RWPE2 (cell line): Measurements from ENCODE around the gene DUSP28.
A peak's percentile ranks its signal among the peaks of the same experiment; 100 is the strongest.
"Not testable (repeated sequence)": the region's sequence is repeated elsewhere in the genome, so short reads cannot be mapped to it uniquely, and the experiment has no call there.

ENCODE experiments used
- ATAC-seq: fragments of 200-7000 bp; cut with Tn5 transposase; 3 replicates; pipeline ENCODE4 v1.9.1; 2021; ENCODE audit warnings: low read depth
- DNase-seq: peaks from one replicate; pipeline ENCODE4 v3.0.0-alpha.2; 2020; ENCODE audit warnings: low spot score
- H3K27ac ChIP-seq: fragments of 450-650 bp; 2 replicates; pipeline ENCODE4 v1.5.1; 2017; ENCODE audit warnings: mild to moderate bottlenecking; ENCODE audit not compliant: poor library complexity, severe bottlenecking
- H3K27me3 ChIP-seq: fragments of 250-450 bp; sonication (Bioruptor Pico); 2 replicates; pipeline ENCODE4 v1.5.1; 2021; ENCODE audit warnings: mild to moderate bottlenecking, moderate library complexity; ENCODE audit not compliant: insufficient read depth, poor library complexity, severe bottlenecking
- H3K36me3 ChIP-seq: fragments of 250-450 bp; sonication (Bioruptor Pico); 2 replicates; pipeline ENCODE4 v1.5.1; 2020; ENCODE audit warnings: low read depth, mild to moderate bottlenecking, moderate library complexity
- H3K4me1 ChIP-seq: fragments of 250-450 bp; sonication (Bioruptor Pico); 2 replicates; pipeline ENCODE4 v1.5.1; 2021; ENCODE audit warnings: mild to moderate bottlenecking, moderate library complexity; ENCODE audit not compliant: insufficient read depth, poor library complexity, severe bottlenecking
- H3K4me3 ChIP-seq: fragments of 250-450 bp; sonication (Bioruptor Pico); 2 replicates; pipeline ENCODE4 v1.5.1; 2021; ENCODE audit warnings: mild to moderate bottlenecking, moderate library complexity; ENCODE audit not compliant: severe bottlenecking
- H3K9me3 ChIP-seq: fragments of 250-450 bp; sonication (Bioruptor Pico); 2 replicates; pipeline ENCODE4 v1.5.1; 2021; ENCODE audit warnings: mild to moderate bottlenecking, moderate library complexity; ENCODE audit not compliant: severe bottlenecking
- TF ChIP-seq, protein P1 (sequence below): fragments of 450-650 bp; IDR thresholded peaks from one replicate; pipeline ENCODE4 v1.5.1; 2017; ENCODE audit warnings: mild to moderate bottlenecking, moderate library complexity; ENCODE audit not compliant: poor library complexity, severe bottlenecking

The DUSP28 gene

DNA sequence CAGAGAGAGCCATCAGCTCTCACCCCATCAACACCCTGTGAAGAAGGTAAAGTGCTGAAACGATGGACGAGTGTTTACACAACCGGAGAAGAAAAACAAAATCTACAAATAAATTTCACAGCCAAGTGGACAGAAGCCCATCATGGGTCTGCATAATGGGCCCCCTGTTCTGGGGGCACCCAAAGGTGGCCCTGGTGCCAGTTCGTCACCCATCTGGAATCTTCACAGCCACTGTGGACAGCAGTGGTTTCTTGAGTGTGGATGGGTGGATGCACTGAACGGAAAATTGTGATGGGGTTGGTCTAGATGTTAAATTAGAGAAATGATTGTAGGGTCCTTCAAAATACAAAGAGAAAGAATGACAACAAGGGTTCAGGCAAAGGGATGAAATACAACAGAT lies 41.2 kb upstream of the DUSP28 start:
- ATAC-seq: no peak

DNA sequence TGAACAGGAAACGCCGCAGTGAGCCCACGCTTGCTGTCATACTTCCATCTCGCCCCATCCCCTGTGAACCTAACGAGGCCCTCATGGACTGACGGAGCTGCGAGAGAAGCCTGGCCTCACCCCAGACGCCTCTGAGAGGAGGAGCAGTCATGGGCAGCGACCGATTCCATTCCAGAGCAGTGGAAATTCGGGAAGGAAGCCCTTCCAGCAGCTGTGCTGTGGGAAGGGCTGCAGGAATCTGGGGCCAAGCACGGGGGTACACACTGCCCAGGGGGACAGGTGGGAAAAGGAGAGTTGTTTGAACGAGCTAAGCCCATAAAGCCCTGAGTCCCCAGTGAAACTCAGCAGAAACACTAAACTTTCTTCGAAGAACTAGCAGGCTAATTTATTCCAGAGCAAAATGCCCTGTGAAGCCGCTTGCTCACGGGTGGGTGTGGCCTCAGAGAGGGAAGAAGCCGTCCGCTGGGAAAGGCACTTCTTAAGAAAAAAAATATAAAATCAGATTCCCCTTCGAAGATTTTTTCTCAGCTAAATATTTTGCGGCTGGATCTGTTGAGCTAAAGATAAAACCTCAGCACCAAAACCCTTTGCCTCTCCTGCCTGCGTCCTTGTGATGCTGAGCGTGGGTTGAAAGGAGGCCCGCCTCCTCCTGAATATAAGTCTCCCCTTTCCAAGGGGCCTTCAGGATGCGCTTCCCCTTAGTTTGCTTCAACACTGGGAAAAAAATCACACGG lies 40.6 kb upstream of the DUSP28 start:
- Histone ChIP-seq H3K27me3 (peaks cover 27% of the 10 kb centered on the region), H3K27ac (no peak overlapping the region), H3K4me3 (no peak overlapping the region), H3K36me3 (no peaks in the 10 kb centered on the region), H3K9me3 (no peaks in the 10 kb centered on the region), H3K4me1 (no peaks in the 10 kb centered on the region)
- no peak for ATAC-seq
- TF ChIP-seq, protein P1, sequence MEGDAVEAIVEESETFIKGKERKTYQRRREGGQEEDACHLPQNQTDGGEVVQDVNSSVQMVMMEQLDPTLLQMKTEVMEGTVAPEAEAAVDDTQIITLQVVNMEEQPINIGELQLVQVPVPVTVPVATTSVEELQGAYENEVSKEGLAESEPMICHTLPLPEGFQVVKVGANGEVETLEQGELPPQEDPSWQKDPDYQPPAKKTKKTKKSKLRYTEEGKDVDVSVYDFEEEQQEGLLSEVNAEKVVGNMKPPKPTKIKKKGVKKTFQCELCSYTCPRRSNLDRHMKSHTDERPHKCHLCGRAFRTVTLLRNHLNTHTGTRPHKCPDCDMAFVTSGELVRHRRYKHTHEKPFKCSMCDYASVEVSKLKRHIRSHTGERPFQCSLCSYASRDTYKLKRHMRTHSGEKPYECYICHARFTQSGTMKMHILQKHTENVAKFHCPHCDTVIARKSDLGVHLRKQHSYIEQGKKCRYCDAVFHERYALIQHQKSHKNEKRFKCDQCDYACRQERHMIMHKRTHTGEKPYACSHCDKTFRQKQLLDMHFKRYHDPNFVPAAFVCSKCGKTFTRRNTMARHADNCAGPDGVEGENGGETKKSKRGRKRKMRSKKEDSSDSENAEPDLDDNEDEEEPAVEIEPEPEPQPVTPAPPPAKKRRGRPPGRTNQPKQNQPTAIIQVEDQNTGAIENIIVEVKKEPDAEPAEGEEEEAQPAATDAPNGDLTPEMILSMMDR: no peak
- DNase-seq: no peak

More for the DNA sequence above, 41.2 kb upstream of the DUSP28 start:
- no peak overlapping the region for H3K27ac ChIP-seq
- H3K9me3 ChIP-seq: no peaks in the 10 kb centered on the region
- TF ChIP-seq, protein P1: no peak
- H3K4me3 ChIP-seq: no peak overlapping the region
- H3K27me3 ChIP-seq: peaks cover 27% of the 10 kb centered on the region
- H3K36me3 ChIP-seq: no peaks in the 10 kb centered on the region
- no peaks in the 10 kb centered on the region for H3K4me1 ChIP-seq
- DNase-seq: no peak

DNA sequence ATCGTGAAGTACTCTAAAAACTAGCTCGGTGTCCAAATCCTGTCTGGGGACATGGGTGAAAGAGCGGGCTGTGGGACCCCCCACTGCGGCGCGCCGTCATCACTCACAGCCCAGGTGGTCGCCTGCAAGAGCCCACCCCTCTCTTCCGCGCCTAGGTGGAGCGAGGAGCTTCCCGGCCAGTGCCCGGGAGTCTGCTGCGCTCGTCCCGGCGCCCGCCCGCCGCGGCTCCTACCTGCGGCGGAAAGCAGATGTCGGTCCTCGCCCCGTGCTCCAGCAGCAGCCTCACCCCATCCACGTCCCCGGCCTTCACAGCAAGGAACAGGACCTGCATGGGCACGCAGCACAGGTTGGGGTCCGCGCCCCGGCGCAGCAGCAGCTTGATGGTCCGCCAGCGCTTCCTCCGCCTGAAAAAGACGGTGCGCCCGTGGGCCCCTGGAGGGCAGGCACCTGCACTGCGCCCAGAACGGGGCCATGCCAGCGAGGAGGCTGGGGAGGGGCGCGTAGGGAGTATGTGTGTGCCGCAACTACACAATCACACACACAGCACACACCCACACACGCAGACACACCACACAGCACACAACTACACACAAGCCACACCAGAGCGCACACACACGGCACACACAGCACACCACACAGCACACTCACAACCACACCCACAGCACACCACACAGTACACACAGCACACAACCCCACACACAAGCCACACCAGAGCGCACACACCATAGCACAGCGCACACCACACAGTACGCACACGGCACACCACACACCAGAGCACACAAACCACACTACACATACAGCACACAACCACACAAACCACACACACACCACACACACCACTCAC lies 39.8 kb upstream of the DUSP28 start:
- H3K4me1 ChIP-seq: no peaks in the 10 kb centered on the region
- no peak overlapping the region for H3K27ac ChIP-seq
- H3K9me3 ChIP-seq: no peaks in the 10 kb centered on the region
- no peak overlapping the region for H3K4me3 ChIP-seq
- peaks cover 27% of the 10 kb centered on the region for H3K27me3 ChIP-seq
- DNase-seq: no peak
- peak; percentile 46 for ATAC-seq
- TF ChIP-seq, protein P1: no peak
- H3K36me3 ChIP-seq: no peaks in the 10 kb centered on the region

DNA sequence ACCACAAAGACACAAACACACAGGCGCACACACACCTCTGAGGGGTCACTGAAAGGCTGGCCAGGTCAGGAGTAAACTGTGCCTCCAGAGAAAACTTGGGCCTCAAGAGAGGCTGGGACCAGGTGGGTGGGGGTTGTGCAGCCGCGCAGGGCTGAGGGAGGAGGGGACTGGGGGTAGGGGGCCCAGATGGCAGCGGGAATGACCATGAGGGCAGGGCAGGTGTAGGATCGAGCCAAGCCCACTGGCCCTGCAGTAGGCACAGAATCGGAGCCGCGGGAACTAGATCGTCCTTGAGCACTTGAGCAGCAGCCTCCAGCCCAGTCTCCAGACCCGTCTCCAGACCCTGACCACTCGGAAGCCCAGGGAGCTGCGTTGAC lies 39.2 kb upstream of the DUSP28 start:
- H3K4me3 ChIP-seq: no peak overlapping the region
- no peaks in the 10 kb centered on the region for H3K36me3 ChIP-seq
- 0 out of 3 replicates have a peak, but pooled peaks have one; percentile 10 for ATAC-seq
- peaks cover 27% of the 10 kb centered on the region for H3K27me3 ChIP-seq
- H3K9me3 ChIP-seq: no peaks in the 10 kb centered on the region
- no peaks in the 10 kb centered on the region for H3K4me1 ChIP-seq
- no peak overlapping the region for H3K27ac ChIP-seq
- TF ChIP-seq, protein P1: no peak
- no peak for DNase-seq

DNA sequence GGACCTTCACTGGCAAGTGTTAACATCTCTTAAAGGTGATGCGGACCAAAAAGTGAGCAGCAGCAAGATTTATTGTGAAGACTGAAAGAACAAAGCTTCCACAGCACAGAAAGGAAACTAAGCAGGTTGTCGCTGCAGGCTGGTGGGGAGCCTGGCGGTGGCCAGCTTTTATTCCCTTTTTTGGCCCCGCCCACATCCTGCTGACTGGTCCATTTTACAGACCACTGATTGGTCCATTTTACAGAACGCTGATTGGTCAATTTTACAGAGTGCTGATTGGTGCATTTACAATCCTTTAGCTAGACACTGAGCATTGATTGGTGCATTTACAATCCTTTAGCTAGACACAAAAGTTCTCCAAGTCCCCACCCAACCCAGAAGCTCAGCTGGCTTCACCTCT lies 38.3 kb upstream of the DUSP28 start:
- H3K4me3 ChIP-seq, H3K27ac ChIP-seq, ATAC-seq, H3K36me3 ChIP-seq, DNase-seq, H3K9me3 ChIP-seq, H3K4me1 ChIP-seq: not testable (repeated sequence)
- peaks cover 27% of the 10 kb centered on the region for H3K27me3 ChIP-seq
